ENCODE measurements around the gene MADCAM1.
A peak's percentile ranks its signal among the peaks of the same experiment; 100 is the strongest.

Gene MADCAM1

DNA sequence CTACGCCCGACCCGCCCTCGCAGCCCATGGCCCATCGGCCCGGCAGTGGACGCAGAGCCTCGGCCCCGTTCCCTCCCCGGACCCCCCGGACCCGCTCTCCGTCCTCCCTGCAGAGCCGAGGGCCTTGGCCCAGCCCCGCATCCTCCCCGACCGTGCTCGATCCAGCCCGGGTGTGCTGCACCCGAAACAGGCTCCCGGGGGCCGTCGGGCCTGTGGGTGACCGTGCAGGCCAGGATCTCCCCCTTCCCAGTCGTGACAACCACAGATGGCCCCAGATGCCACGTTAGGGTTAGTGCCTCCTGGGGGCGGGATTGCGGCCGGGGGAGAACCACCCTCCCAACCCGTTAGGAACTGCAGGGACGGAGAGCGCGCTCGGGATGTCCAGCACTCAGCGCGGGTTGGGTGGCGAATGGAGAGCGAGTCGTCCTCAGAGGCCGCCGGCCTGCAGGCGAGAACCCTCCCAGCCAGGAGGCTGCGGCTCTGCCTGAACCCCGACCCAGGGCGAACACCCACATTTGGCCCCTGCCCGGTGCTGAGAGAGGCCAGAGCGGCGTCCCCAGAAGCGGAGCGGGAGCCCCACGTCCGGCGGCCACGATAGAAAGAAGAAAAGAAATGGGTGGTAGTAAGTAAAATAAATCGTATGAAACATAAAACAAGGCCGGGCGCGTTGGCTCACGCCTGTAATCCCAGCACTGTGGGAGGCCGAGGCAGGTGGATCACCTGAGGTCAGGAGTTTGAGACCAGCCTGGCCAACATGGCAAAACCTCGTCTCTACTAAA lies 6.7 kb upstream of the MADCAM1 start:
- DNase-seq, result peak; percentile 65

- no peak for DNase-seq
Observed at GRCh38 chr19:491146-491741, 5.0 kb upstream of the MADCAM1 start.

DNA sequence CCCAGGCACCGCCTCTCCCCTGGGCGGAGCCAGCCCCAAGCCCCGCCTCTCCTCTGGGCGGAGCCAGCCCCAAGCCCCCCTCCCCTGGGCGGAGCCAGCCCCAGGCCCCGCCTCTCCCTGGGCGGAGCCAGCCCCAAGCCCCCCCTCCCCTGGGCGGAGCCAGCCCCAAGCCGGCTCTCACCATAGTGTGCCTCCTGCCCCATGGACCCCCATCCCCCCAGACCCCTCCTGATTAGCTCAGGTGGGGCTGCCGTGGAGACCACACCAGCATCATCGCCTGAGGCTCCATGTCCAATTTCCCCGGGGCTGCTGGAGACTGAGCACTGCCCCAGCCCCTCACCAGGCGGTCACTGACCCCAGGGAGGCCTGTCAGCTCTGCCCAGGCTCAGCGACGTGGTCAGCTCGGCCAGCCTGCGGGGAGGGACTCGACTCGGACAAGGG lies 4.2 kb upstream of the MADCAM1 start:
- DNase-seq, result no peak

DNA sequence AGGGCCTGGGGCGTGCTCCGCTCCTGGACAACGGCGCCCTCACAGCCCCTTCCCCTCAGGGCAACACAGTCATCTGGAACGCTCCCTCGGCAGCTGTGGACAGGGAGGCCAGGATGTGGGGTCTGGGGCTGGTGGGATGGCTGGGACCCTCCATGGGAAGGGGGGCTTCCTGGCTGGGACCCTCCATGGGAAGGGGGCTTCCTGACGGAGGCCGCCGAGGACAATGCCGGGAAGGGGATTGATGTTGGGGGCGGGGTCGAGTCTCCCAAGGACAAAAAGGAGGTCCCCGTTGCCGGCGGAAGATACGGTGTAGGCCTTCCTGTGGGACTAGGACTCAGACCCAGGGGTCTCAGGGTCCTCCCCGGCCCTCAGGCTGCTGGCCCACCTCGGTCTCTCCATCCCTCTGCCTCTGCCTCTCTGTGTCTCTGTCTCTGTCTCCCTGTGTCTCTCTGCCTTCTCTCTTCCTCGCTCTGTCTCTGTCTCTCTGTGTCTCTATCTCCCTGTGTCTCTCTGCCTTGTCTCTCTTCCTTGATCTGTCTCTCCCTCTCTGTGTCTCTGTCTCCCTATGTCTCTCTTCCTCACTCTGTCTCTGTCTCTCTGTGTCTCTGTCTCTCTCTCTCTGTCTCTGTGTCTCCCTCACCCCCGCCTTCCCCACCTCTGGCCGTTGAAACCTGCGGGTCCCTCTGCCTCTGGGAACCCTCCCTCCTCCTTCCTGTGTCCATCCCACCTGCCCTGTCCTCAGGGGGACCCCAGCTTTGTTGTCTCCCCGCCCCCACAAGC lies 2.7 kb upstream of the MADCAM1 start:
- DNase-seq, result no peak

GRCh38 chr19:494171-495080 lies 1.9 kb upstream of the MADCAM1 start:
- no peak for DNase-seq

DNA sequence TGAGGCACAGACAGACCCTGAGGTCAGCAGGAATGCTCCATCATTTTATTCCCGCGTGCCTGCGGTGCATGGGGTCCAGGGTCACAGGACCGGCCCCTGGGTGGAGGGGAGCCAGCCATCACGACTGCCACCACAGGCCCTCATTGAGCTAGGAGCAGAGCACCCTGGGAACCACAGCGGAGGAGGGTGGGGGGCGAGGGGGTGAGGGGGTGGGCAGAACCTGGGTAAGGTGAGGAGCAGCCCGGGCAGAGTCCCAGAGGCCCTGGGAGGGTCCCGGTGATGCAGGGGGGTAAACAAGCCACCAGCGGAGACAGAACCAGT lies 1.2 kb upstream of the MADCAM1 start:
- no peak for DNase-seq

DNA sequence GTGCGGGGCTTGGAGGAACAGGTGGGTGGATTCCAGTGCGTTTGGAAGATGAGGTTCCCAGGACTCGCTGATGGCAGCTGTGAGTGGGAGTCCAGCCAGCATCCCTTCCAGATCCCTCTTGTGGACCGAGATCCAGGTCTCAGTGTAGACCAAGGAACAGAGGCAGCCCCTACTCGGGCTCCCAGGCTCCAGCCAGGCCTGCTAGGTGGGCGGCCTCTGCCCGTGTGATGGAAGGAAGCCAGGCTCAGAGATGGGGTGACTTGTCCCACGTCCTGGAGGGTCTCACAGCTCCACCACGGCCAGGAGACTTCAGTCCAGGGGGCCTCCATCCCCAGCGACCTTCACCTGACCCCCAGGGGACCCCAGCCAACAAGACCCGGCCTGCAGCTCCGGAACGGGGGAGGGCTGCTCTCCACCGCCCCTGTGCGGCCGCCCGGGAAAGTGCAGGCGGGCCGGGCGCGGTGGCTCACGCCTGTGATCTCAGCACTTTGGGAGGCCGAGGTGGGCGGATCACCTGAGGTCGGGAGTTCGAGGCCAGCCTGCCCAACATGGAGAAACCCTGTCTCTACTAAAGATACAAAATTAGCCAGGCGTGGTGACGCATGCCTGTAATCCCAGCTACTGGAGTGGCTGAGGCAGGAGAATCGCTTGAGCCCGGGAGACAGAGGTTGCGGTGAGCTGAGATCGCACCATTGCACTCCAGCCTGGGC lies 729 bp upstream of the MADCAM1 start:
- no peak for DNase-seq

GRCh38 chr19:496986-497385 lies 700 bp downstream of the MADCAM1 start:
- DNase-seq, result no peak

DNA sequence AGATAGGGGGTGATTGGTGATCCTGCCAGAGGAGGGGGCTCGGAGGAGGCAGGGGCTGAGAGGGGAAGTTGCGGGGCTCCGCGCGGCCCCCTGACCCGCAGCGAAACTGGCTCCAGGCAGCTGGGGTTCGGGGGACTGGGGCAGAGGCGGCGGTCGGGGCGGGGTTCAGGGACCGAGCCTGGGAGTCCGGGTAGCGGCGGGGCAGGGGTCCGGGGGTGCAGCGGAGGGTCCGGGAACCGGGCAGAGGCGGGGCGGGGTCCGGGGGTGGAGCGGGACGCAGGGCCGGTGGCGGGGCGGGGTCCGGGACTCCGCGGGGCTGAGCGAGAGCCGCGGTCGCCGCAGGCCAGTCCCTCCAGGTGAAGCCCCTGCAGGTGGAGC lies 1.2 kb downstream of the MADCAM1 start:
- no peak for DNase-seq

DNA sequence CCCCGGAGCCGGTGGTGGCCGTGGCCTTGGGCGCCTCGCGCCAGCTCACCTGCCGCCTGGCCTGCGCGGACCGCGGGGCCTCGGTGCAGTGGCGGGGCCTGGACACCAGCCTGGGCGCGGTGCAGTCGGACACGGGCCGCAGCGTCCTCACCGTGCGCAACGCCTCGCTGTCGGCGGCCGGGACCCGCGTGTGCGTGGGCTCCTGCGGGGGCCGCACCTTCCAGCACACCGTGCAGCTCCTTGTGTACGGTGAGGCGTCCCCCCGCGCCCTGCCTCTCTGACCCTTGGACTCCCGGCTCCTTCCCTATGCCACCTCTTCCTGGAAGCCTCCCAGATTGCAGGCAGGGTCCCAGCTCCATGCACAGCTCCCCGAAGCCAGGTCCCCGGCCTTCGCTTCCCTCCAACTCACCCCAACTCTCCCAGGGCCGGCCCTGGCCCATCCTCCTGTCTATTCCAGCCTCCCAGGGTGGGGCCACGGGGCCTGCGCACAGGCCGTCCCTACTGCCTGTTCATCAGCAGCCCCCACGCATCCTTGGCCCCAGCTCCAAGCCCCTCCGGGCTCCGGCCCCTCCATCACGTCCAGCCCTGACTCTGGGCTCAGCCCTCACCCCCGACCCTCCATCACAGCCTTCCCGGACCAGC lies 1.7 kb downstream of the MADCAM1 start:
- DNase-seq, result no peak

- DNase-seq, result no peak
Observed at GRCh38 chr19:498511-498891, 2.2 kb downstream of the MADCAM1 start.

- DNase-seq, result no peak
Observed at GRCh38 chr19:498977-499623, 2.8 kb downstream of the MADCAM1 start.

GRCh38 chr19:501646-502045 lies 5.4 kb downstream of the MADCAM1 start:
- DNase-seq, result no peak

- no peak for DNase-seq
Observed at GRCh38 chr19:504616-505015, 8.3 kb downstream of the MADCAM1 start.

DNA sequence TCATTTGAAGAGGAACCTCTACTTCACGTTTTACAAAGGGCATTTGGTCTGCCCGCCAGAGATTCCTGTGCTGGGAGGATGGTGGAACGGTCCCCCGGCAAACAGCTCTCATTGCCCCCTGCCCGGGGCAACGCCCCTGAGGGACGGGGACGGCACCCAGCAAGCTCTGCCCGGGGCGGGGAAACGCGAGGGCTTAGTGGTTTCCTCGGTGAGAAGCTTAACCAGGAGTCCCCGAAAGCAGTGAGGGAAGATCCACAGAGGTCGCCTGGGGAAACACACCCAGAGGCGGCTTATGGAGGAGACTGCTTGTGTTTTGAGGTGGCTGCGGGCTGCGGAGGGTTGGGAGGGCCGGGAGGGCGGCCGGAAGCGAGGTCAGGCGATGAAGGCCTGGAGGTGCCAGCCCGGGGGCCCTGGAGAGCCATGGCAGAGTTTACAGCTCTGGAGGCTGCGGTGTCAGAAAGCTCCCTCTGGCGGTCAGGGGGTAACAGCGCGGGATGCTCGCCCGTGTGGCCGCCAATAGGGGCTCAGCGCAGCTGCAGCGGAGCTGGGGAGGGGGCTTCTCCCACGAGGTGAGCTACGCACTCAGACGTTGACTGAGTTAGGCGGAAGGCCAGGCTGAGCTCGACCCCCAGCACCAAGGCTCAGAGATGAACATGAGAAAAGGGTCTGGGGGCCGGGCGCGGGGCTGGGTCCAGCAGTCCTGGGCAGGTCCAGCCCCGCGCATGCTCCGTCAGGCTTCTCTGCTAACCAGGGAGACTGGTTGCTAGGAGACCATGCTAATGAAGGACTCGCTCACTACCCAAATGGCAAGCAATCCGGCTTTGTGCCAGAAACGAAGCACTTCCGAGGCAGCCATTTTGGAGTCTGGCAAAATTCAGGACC lies 10.4 kb downstream of the MADCAM1 start:
- DNase-seq, result peak; percentile 98

DNA sequence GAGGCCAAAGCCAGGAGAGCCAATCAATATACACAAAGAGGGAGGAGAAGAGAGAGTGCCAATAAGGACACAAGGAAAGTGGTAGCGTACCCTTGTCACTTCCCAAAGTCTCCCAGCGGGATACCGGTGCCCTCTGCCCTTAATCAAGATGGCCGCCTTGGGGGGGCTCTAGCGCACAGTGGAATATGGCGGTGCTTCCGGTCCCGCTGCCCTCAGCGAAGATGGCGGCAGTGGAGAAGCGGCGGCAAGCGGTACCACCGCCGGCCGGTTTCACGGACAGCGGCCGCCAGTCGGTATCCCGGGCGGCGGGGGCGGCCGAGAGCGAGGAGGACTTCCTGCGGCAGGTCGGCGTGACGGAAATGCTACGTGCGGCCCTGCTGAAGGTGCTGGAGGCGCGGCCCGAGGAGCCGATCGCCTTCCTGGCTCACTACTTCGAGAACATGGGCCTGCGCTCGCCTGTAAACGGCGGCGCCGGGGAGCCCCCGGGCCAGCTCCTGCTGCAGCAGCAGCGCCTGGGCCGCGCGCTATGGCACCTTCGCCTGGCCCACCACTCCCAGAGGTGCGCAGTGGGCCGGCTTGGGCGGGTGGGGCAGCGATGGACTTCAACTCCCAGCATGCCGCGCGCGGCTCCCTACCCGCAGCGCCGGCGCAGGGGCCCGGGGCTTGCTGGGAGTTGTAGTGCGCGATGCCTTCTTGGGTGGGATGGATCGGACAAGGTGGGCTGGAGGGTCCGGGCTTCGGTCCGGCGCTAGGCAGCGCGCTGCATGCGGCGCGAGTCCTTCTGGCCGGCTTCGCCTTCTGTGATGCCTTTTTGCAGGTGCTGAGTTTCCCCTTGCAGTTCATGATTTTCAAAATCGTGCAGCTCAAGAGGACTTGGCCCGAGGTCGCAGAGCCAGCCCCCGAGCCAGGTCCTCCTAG lies 11.3 kb downstream of the MADCAM1 start, which contains the start of gene TPGS1:
TSS of gene TPGS1 (plus strand) at position 212 of the 918 bp plus-strand sequence. CDS start at position 222, 10 bp downstream.
- peak; percentile 89 for DNase-seq

GRCh38 chr19:508204-509150 lies 12.2 kb downstream of the MADCAM1 start:
- peak; percentile 38 for DNase-seq
